ENCODE data around the gene RPF1. TPM values are rescaled to one million over a fixed set of nuclear protein-coding genes. Genes with fewer than 3 reads are reported as not detected.

The RPF1 gene
- total RNA-seq, 4 donors from 2014 or later = 30.9 to 41.9 (median 37.7) TPM

- WGBS = 69% methylated on average over 2 of the region's 2 CpGs
- intact Hi-C loops (cut with DNase I) = no loop called here
- no peaks in the 10 kb centered on the region for H3K27me3 ChIP-seq
- DNase-seq (ENCODE audit: extremely low spot score) = no peak
- no peaks in the 10 kb centered on the region for H3K36me3 ChIP-seq
- H3K27ac ChIP-seq (replicated peaks in 1 of 4) = no peak overlapping the region
- no peaks in the 10 kb centered on the region for H3K9me3 ChIP-seq
- no peak overlapping the region for H3K4me3 ChIP-seq
- TF ChIP-seq POLR2A (IDR thresholded peaks at IDR 0.05; ENCODE audit: low read depth) (no peak), EP300 (IDR thresholded peaks at IDR 0.05) (no peak), POLR2AphosphoS5 (IDR thresholded peaks at IDR 0.05) (no peak), CTCF (IDR thresholded peaks at IDR 0.05) (no peak)
- H3K4me1 ChIP-seq = no peaks in the 10 kb centered on the region
Measured at GRCh38 chr1:84450910-84451309, 28.2 kb upstream of the RPF1 start.

- H3K4me3 ChIP-seq = no peak overlapping the region
- H3K27me3 ChIP-seq = no peaks in the 10 kb centered on the region
- no peak for DNase-seq (ENCODE audit: extremely low spot score)
- no peak overlapping the region for H3K27ac ChIP-seq (replicated peaks in 1 of 4)
- no peaks in the 10 kb centered on the region for H3K9me3 ChIP-seq
- TF ChIP-seq POLR2AphosphoS5 (IDR thresholded peaks at IDR 0.05) (no peak), CTCF (IDR thresholded peaks at IDR 0.05) (no peak), EP300 (IDR thresholded peaks at IDR 0.05) (no peak), POLR2A (IDR thresholded peaks at IDR 0.05; ENCODE audit: low read depth) (no peak)
- intact Hi-C loops (cut with DNase I) = no loop called here
- 67% methylated on average over 3 of the region's 3 CpGs for WGBS
- no peaks in the 10 kb centered on the region for H3K4me1 ChIP-seq
- H3K36me3 ChIP-seq = no peaks in the 10 kb centered on the region
Measured at GRCh38 chr1:84452436-84452835, 26.6 kb upstream of the RPF1 start.

GRCh38 chr1:84462118-84462517 lies 16.9 kb upstream of the RPF1 start:
- WGBS = 88% methylated on average over 1 of the region's 1 CpG
- Histone ChIP-seq H3K27me3 (peaks cover 0 to 20% (median 4%) of the 10 kb centered on the region in 4 donors), H3K4me3 (no peak overlapping the region), H3K36me3 (no peaks in the 10 kb centered on the region), H3K9me3 (no peaks in the 10 kb centered on the region), H3K4me1 (no peaks in the 10 kb centered on the region), H3K27ac (replicated peaks in 1 of 4) (no peak overlapping the region)
- TF ChIP-seq CTCF (IDR thresholded peaks at IDR 0.05) = no peak
- no peak for TF ChIP-seq EP300 (IDR thresholded peaks at IDR 0.05)
- no peak for TF ChIP-seq POLR2AphosphoS5 (IDR thresholded peaks at IDR 0.05)
- TF ChIP-seq POLR2A (IDR thresholded peaks at IDR 0.05; ENCODE audit: low read depth) = no peak
- no peak for DNase-seq (ENCODE audit: extremely low spot score)
- intact Hi-C loops (cut with DNase I) = no loop called here

- TF ChIP-seq CTCF (IDR thresholded peaks at IDR 0.05) (no peak), POLR2A (IDR thresholded peaks at IDR 0.05; ENCODE audit: low read depth) (no peak), POLR2AphosphoS5 (IDR thresholded peaks at IDR 0.05) (no peak), EP300 (IDR thresholded peaks at IDR 0.05) (no peak)
- intact Hi-C loops (cut with DNase I) = no loop called here
- Histone ChIP-seq H3K4me3 (no peak overlapping the region), H3K27me3 (peaks cover 0 to 20% (median 4%) of the 10 kb centered on the region in 4 donors), H3K27ac (replicated peaks in 1 of 4) (no peak overlapping the region), H3K4me1 (no peaks in the 10 kb centered on the region), H3K9me3 (no peaks in the 10 kb centered on the region), H3K36me3 (no peaks in the 10 kb centered on the region)
- no peak for DNase-seq (ENCODE audit: extremely low spot score)
Measured at GRCh38 chr1:84467298-84467697, 11.8 kb upstream of the RPF1 start.

GRCh38 chr1:84476225-84476624 lies 2.8 kb upstream of the RPF1 start:
- H3K36me3 ChIP-seq = peaks cover 0 to 4% (median 0%) of the 10 kb centered on the region in 4 donors
- no peaks in the 10 kb centered on the region for H3K9me3 ChIP-seq
- peaks cover 9 to 21% (median 19%) of the 10 kb centered on the region in 4 donors for H3K4me1 ChIP-seq
- no peak overlapping the region for H3K4me3 ChIP-seq
- no peak for DNase-seq (ENCODE audit: extremely low spot score)
- H3K27ac ChIP-seq (replicated peaks in 1 of 4) = no peak overlapping the region
- intact Hi-C loops (cut with DNase I) = no loop called here
- 51% methylated on average over 1 of the region's 1 CpG for WGBS
- H3K27me3 ChIP-seq = peaks cover 0 to 36% (median 0%) of the 10 kb centered on the region in 4 donors
- no peak for TF ChIP-seq CTCF (IDR thresholded peaks at IDR 0.05)
- no peak for TF ChIP-seq EP300 (IDR thresholded peaks at IDR 0.05)
- TF ChIP-seq POLR2A (IDR thresholded peaks at IDR 0.05; ENCODE audit: low read depth) = no peak
- no peak for TF ChIP-seq POLR2AphosphoS5 (IDR thresholded peaks at IDR 0.05)

Data from esophagus muscularis mucosa (tissue), 4 donors.